GM19467 (cell line): ENCODE measurements around the gene SMG6.
"Not testable (repeated sequence)": the region's sequence is repeated elsewhere in the genome, so short reads cannot be mapped to it uniquely, and the experiment has no call there.

Experiments used
- ATAC-seq: cut with Tn5 transposase; IDR thresholded peaks from one replicate; pipeline ENCODE4 v1.9.1; 2021; ENCODE audit warnings: mild to moderate bottlenecking, moderate library complexity; ENCODE audit not compliant: unreplicated experiment

The SMG6 gene

GRCh38 chr17:2155573-2155972, 148.0 kb downstream of the SMG6 start:
- ATAC-seq, result no peak

- ATAC-seq, result no peak
Measured at GRCh38 chr17:2151358-2152033, 152.1 kb downstream of the SMG6 start.

GRCh38 chr17:2150806-2151205, 152.8 kb downstream of the SMG6 start:
- no peak for ATAC-seq

GRCh38 chr17:2149934-2150333, 153.7 kb downstream of the SMG6 start:
- no peak for ATAC-seq

- no peak for ATAC-seq
Measured at GRCh38 chr17:2146132-2146871, 157.3 kb downstream of the SMG6 start.

GRCh38 chr17:2144701-2145100, 158.9 kb downstream of the SMG6 start:
- ATAC-seq, result no peak

- no peak for ATAC-seq
Measured at GRCh38 chr17:2143332-2143731, 160.3 kb downstream of the SMG6 start.

GRCh38 chr17:2142682-2143081, 160.9 kb downstream of the SMG6 start:
- ATAC-seq, result not testable (repeated sequence)

GRCh38 chr17:2140683-2141082, 162.9 kb downstream of the SMG6 start:
- no peak for ATAC-seq

- peak; percentile 28 for ATAC-seq
Measured at GRCh38 chr17:2138761-2139160, 164.8 kb downstream of the SMG6 start.

- peak; percentile 58 for ATAC-seq
Measured at GRCh38 chr17:2138318-2138717, 165.3 kb downstream of the SMG6 start.

- no peak for ATAC-seq
Measured at GRCh38 chr17:2137342-2138098, 166.1 kb downstream of the SMG6 start.

- ATAC-seq, result no peak
Measured at GRCh38 chr17:2136241-2136640, 167.3 kb downstream of the SMG6 start.

- ATAC-seq, result no peak
Measured at GRCh38 chr17:2128011-2128410, 175.6 kb downstream of the SMG6 start.

- ATAC-seq, result no peak
Measured at GRCh38 chr17:2125013-2125535, 178.5 kb downstream of the SMG6 start.

- ATAC-seq, result no peak
Measured at GRCh38 chr17:2124391-2124790, 179.2 kb downstream of the SMG6 start.

GRCh38 chr17:2123375-2124251, 180.0 kb downstream of the SMG6 start:
- no peak for ATAC-seq

GRCh38 chr17:2122641-2123302, 180.8 kb downstream of the SMG6 start:
- no peak for ATAC-seq

- no peak for ATAC-seq
Measured at GRCh38 chr17:2120586-2121335, 182.8 kb downstream of the SMG6 start.
